Panc1 (cell line): ENCODE results near the gene TFEB. TPM values are rescaled to one million over a fixed set of nuclear protein-coding genes. Genes with fewer than 3 reads are reported as not detected.

Experiments used
- ATAC-seq: fragments of 200-7000 bp; cut with Tn5 transposase; 2 replicates; pipeline ENCODE4 v1.9.1; 2020; ENCODE audit warnings: mild to moderate bottlenecking, moderate library complexity
- BruUV-seq: library from RNA; stranded (reverse); fragments of 400-500 nt; replicated peaks from 2 replicates; lab custom pipeline; 2021; lab: Mats Ljungman, UMichigan
- CTCF ChIA-PET: fragments of 300-600 bp; sonication (Branson Sonifier 250); formaldehyde crosslinking; loops from one replicate; lab custom pipeline; 2022; ENCODE audit warnings: antibody characterized with exemption; lab: Charles Lee
- POLR2A ChIA-PET: fragments of 300-600 bp; sonication (Branson Sonifier 250); formaldehyde crosslinking; loops from one replicate; lab custom pipeline; 2022; ENCODE audit warnings: antibody characterized with exemption; lab: Charles Lee
- DNase-seq: peaks from one replicate; pipeline ENCODE4 v3.0.0-alpha.2; 2010; ENCODE audit warnings: low read depth, low spot score
- H3K27ac ChIP-seq: 2 replicates; pipeline ENCODE4 v1.5.1; 2011; ENCODE audit warnings: mild to moderate bottlenecking, low read length, inconsistent platforms
- H3K27me3 ChIP-seq: fragments of 200-500 bp; sonication (Bioruptor generic); 2 replicates; pipeline ENCODE4 v1.6.0; 2014; ENCODE audit warnings: low read length, inconsistent platforms; ENCODE audit not compliant: control insufficient read depth, insufficient read depth
- H3K36me3 ChIP-seq: fragments of 200-500 bp; sonication (Bioruptor generic); 2 replicates; pipeline ENCODE4 v1.5.1; 2014; ENCODE audit warnings: inconsistent platforms, mild to moderate bottlenecking, low read length, moderate library complexity; ENCODE audit not compliant: control insufficient read depth, insufficient read depth
- H3K4me1 ChIP-seq: 2 replicates; pipeline ENCODE4 v1.5.1; 2011; ENCODE audit warnings: inconsistent platforms, mild to moderate bottlenecking, low read length, moderate library complexity; ENCODE audit not compliant: control insufficient read depth, insufficient read depth
- H3K4me3 ChIP-seq, 2 experiments: 2 replicates each; pipeline ENCODE4 v1.5.1; 2011 to 2012; ENCODE audit warnings: low read depth in 2 of 2, low read length in 2 of 2, mild to moderate bottlenecking in 2 of 2, inconsistent platforms in 1 of 2, moderate library complexity in 1 of 2
- H3K9me3 ChIP-seq: fragments of 200-500 bp; sonication (Bioruptor generic); 2 replicates; pipeline ENCODE4 v1.5.1; 2014; ENCODE audit warnings: low read depth, mild to moderate bottlenecking, inconsistent platforms, low read length, moderate library complexity; ENCODE audit not compliant: control insufficient read depth, insufficient read depth
- CTCF ChIP-seq: fragments of 450-650 bp; IDR thresholded peaks from 2 replicates; pipeline ENCODE4 v1.5.1; 2017; ENCODE audit warnings: mild to moderate bottlenecking
- POLR2AphosphoS5 ChIP-seq: IDR thresholded peaks from 2 replicates; pipeline ENCODE4 v1.6.1; 2012; ENCODE audit warnings: mild to moderate bottlenecking, low read depth, low read length, moderate library complexity
- REST ChIP-seq, 2 experiments: IDR thresholded peaks; 2 replicates each; pipeline ENCODE4 v1.6.1; 2011 to 2012; ENCODE audit warnings: low read depth in 2 of 2, control low read depth in 1 of 2, low read length in 1 of 2, mild to moderate bottlenecking in 1 of 2, moderate library complexity in 1 of 2; ENCODE audit not compliant: insufficient read depth in 1 of 2
- SIN3A ChIP-seq: IDR thresholded peaks from 2 replicates; pipeline ENCODE4 v1.6.1; 2012; ENCODE audit warnings: low read depth, mild to moderate bottlenecking, low read length, moderate library complexity, borderline replicate concordance; ENCODE audit not compliant: insufficient read depth
- TCF7L2 ChIP-seq: IDR thresholded peaks from 2 replicates; pipeline ENCODE4 v1.6.1; 2011; ENCODE audit warnings: mild to moderate bottlenecking, low read depth, low read length, inconsistent platforms
- in situ Hi-C: cut with HindIII; loops from 2 replicates; pipeline ENCODE4 v1.10.0; 2016; ENCODE audit warnings: low sequenced_read_pairs, low pct_unique_long_range_greater_than_20kb
- intact Hi-C: fragments of 100-400 bp; cut with micrococcal nuclease; formaldehyde crosslinking; loops from one replicate; pipeline ENCODE4 v1.10.0; 2022; ENCODE audit not compliant: unreplicated experiment
- total RNA-seq: library from RNA; stranded (reverse); gene quantifications from one replicate; pipeline ENCODE4 v1.2.1, GENCODE V29; 2021; ENCODE audit not compliant: unreplicated experiment

TFEB gene
- total RNA-seq, 1 experiment from 2014 or later: 13.3 TPM

- intact Hi-C loops (no loop called here), in situ Hi-C loops (no loop called here)
- Histone ChIP-seq H3K36me3 (no peaks in the 10 kb centered on the region), H3K4me3 (no peak overlapping the region), H3K4me1 (peaks cover 24% of the 10 kb centered on the region), H3K27me3 (no peaks in the 10 kb centered on the region), H3K9me3 (no peaks in the 10 kb centered on the region), H3K27ac (peak overlapping the region; percentile 57)
- POLR2A ChIA-PET: no interaction called here
- DNase-seq (no peak), ATAC-seq (peak; percentile 73)
- CTCF ChIA-PET: interaction anchor here (0.7 kb wide), 1 partner anchor 8 kb away, joined by 3 read pairs; no protein-coding TSS in a partner anchor
- TF ChIP-seq CTCF (no peak), REST (IDR thresholded peaks at IDR 0.05; ENCODE audit: insufficient read depth in 1 of 2, low read depth in 2 of 2, low read length in 1 of 2) (no peak), SIN3A (no peak), POLR2AphosphoS5 (no peak), TCF7L2 (no peak)
- BruUV-seq: no TSS peak
Measured at GRCh38 chr6:41713650-41714291, 21.6 kb downstream of the TFEB start.

- H3K4me3 ChIP-seq: no peak overlapping the region
- ATAC-seq (peak; percentile 79), DNase-seq (no peak)
- in situ Hi-C loops: no loop called here
- TF ChIP-seq POLR2AphosphoS5: no peak
- no peak for TF ChIP-seq CTCF
- TF ChIP-seq SIN3A: no peak
- TF ChIP-seq REST (IDR thresholded peaks at IDR 0.05; ENCODE audit: insufficient read depth in 1 of 2, low read depth in 2 of 2, low read length in 1 of 2): no peak
- no peak for TF ChIP-seq TCF7L2
- H3K9me3 ChIP-seq: no peaks in the 10 kb centered on the region
- no peaks in the 10 kb centered on the region for H3K36me3 ChIP-seq
- H3K27me3 ChIP-seq: no peaks in the 10 kb centered on the region
- no TSS peak for BruUV-seq
- intact Hi-C loops: no loop called here
- peak overlapping the region; percentile 57 for H3K27ac ChIP-seq
- ChIA-PET POLR2A (no interaction called here), CTCF (no interaction called here)
- peaks cover 24% of the 10 kb centered on the region for H3K4me1 ChIP-seq
Measured at GRCh38 chr6:41713159-41713649, 22.2 kb downstream of the TFEB start.
